NCI-H748 (cell line): ENCODE measurements around the gene COBL.

Experiments used
- DNase-seq: peaks from one replicate; lab custom pipeline; 2025; ENCODE audit not compliant: unreplicated experiment; lab: John Stamatoyannopoulos, UW

The COBL gene

DNA sequence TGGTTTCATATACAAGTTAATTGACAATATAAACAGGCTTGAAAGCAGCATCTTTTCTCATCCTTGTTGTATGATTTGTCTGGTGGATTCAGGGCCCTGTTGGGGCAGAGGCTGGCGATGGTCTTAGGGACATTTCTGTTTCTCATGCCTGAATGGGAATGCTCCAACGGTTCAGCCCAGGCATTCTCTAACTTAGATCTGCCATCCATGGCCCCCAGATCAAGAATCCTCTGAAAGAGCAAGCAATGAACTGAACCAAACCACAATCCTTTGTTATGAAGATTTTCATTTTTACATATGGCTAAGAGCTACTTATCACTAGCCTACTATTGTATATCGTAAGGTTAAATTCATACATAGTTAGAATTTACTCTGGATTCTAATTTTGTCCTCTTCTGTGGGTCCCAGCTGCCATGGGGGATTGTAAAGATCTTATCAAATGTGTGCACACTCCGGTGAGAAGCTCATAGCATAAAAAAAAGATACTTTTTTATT, 163.9 kb downstream of the COBL start:
- DNase-seq = no peak

DNA sequence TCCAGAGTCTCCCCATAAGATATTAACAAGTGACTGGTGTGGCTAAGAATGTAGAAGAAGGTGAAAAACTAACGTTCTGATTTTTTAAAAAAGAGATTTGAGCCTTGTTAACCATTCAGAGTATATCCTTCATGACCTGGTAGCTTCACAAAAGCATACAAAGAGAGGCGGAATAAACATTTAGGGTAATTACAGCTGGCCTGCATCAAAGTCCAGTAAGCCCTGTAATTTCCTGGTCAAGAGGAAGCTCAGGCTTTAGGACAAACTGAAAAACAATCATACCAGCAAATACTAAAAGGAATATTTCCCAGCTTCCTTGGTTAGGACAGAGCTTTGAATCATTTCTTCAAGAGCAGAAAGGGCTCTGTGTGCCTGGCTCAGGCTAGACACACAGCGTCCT, 165.2 kb downstream of the COBL start:
- no peak for DNase-seq

DNA sequence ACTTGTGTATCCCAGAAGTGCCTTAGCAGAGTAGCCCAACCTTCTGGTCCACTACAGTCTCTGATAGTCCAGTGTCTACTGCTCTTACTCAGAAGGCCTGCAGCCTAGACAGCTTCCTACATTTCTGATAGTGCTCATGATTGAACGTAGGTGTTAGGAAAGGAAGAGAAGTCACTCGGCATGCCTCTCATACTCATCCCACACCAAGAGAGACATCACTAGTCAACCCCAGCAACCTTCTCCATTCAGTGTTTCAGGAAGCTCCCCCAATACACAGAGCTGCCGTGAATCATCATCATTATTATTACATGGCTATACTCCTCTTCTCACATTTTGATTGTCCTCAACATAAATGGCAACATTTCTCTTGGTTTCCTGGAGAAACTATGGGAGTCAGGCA, 166.4 kb downstream of the COBL start:
- no peak for DNase-seq

DNA sequence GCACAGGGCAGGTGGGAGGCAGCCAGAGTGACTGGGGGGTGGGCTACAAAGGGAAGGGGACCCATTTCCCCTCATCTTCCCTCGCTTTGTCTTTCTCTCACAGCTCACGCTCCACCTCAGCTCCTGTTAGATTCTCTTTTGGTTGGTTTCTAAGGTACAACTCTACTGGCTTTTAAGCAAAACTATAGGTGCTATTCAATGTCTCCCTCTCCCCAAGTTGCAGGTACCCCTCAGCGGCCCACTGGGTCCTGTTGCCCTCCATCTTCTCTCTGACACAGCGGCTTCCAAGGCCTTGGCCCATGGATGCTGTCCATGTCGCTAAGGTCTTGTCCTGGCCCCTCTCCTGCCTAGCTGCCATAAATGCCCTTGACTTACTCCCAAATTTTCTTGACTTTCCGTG, 168.4 kb downstream of the COBL start:
- no peak for DNase-seq

DNA sequence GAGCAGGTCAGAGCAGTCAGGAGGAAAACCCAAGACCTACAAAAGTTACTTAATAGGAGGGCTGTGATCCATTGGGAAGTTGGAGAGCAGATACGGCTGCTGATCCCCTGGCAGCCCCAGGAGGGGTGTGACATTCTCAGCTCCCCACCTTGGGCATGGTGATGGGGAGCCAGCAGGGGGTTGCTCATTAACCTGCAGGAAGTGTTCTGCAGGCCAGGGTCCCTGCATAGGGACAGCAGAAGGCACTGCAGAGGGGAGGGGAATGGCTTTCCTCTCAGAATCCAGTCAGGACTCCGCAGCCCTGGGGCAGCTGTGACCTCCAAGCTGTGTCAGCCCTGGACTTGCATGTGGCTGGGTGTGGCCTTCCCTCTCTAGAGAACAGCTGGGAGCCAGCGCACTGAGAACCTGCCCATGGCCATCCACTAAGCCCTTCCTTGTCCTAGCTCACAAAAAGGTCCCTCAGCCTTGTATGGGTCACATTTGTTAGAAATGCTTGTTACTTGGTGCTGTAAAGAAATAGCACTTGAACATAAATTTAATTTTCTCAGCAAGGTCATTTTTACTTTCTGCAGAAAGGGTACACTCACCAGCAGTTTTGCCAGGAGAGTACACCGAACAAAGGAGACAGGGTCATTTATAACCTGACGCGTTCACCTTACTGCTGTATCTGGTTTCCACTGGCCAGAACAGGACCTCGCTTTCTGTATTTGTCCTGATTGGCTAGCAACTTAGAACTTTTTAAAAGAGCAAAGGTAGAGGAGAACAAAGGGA, 169.6 kb downstream of the COBL start:
- DNase-seq = no peak

DNA sequence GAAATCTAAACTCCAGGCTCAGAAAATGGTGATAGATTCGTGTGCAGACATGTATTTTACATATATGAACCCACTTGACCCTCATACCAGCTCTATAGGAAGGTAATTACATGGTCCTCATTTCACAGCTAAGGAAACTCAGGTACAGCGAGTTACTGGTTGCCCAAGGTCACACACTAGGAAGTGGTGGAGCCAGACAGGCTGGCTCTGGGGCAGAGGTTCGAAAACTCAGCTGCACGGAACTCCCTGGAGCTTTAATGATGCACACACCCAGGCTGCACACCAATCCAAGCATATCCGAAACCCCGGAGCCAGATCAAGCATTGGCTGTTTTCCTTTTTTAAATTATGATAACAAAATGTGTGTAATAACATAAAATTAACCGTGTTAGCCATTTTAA, 172.4 kb downstream of the COBL start:
- DNase-seq = peak; percentile 71

DNA sequence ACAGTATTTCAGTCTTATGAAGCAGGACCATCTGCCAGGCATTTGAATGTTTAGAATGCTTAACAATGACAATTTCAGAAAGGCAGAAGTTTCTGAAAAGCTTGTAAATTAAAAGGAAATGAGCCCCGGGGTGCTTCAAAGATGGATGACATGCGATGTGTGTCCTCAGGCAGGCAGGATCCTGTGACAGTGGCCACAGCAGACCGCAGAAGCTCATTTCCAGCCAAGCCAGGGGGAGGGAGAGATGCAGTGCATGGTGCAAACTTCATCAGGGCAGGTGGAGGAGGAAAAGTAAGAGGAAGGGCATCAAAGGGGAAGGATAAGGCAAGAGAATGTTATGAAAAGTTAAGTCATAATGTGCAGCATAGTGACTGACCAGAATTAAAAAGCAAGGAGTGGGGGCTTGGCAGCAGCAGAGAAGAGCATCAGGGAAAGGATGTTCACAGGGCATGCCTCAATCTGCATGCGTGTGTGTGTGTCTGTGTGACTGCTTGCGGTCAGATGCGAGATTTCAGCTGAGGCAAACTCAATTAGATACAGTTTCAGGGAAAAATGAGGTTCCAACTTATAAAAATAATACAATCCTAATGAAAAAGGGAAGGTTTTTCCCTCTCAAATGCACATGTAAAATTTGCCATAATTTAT, 173.7 kb downstream of the COBL start:
- DNase-seq = no peak

DNA sequence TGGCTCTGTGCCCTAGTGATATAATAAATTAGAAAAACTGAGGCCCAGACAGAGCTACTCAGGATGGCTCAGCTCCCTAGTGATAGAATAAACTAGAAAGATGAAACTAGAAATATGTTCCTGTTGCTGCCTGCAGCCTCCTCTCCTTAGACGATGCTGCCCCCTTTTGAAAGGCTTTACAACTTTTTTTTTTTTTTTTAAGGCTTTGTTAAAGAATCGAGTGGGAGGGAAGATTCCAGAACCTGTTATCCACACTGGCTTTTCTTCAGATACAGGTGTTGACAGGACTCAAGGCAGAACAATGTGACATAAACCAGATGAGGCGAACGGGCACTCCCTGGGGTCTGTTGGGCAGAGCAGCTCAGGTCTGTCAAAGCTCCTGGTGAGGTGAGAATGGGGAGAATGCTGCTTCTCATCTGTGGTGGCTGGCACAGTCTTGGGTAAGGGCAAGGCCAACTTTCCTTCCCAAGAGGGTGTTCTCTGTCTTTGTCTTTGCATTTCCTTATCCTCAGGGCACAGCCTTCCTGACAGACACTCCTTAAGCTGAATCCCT, 175.1 kb downstream of the COBL start:
- peak; percentile 45 for DNase-seq

DNA sequence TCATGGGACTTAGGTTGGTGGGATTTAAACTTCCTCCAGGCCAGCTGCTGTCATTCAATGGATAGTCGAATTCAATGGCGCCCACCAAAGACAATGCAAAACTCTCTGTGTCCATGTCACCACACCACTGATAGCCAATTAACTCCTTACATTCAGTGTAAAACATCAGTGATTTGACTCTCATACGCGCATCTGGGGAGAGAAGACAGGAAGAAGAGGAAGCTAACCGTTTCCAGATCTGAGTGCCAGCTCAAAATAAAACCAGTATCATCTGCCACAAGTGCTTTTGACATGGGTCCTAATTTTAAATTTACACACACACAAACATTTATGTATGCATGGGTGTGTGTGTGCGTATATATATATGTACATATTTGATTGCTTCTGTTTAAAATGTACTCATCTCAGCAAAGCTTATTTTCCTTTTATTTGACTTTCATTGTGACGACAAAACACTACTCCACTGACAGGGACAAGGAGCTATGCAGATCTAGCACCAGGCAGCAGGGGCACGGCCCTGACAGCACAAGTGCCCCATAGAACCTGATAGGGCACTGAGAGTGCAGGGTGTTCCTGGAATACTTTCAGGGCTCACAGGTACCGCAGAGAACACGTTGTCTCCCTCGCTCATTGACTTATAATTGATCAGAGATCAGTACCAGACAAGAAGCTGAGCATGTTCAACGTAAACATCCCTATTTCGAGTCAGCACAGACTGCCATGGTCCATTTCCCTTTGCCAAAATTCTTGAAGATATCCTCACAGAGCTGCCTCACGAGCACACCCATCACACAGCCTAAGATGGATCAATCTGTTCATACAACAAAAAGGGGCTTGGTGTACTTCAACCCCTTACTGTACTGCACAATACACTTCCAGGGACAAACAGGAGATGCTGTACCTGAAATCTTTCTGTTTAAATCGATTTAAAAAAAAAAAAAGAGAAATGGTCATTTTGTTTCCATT, 176.1 kb downstream of the COBL start:
- DNase-seq = peak; percentile 13

DNA sequence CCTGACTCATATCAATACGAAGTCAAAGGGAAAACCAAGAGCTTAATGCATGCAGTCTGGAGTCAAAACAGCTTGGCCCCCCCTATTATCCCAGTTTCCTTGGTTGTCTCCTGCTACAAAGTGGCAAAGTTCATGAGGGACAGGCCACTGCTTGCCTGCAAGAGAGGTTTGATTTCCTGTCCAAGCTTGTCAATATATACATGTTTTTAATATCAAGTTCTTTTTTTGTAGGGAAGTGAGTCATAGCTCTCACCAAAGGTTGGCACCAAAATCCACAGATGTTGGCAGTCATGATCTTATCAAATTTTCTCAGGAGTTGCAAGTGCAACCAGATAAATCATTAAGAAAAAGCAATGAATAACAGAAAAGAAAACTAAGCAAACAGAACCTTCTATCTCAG, 176.8 kb downstream of the COBL start:
- DNase-seq = no peak

DNA sequence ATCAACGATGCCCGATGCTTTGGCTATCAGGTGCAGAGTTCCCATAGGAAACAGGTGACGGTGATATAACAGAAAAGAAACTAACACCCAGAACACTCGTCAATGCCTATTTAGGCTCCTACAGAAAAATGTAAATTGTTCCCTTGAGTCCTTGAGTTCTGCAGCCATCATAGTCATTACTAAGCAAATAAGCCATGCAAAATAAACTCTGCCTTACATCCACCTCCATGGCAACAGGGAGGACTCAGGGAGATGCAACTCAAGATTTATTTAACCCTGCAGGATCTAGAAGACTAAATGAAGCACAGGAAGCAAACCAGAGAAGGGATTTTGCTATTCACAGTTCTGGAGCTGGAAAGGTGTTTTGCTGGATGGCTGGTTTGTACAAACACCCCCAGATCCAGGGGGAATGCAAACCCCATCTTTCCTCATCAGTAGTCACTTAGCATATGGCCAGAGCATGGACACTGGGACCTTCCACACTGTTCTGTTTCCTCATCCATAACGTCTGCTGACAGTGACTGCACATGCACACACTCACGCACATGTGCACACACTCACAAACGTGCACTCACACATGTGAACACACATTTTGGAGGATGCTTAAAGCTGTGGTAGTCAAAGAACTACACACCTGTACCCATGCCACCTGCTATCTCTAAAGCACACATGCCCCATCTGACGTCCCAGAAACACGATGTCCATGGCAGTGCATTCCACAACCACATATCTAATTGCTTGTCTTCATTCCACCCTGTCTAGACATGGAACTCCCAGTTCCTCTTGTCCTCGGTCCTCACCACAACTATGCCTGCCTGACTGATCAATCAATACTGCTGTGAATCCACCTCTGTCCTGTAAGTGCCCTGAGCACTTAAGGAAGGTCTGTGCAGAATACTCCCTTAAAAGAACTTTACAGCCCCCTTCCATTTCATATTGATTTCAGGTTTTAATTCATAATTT, 178.2 kb downstream of the COBL start:
- DNase-seq = peak; percentile 94

DNA sequence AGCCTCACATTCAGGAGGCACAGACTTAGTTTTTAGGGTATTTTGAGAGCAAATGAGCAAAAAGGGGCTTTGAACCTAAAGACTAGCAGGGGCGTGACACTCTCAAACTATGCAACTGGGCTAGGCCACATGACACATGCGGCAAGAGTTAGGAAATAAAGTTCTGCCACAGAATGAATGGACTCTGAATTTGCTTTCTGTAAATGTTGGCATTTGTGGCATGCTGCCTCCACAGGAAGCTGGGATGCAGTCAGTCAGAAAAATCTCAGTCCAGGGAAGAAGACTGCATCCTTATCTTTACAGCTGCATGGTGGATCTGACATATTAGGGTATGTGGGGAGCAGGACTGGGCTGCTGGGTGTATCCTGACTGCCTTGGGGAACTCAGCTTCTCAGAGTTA, 181.0 kb downstream of the COBL start:
- no peak for DNase-seq

DNA sequence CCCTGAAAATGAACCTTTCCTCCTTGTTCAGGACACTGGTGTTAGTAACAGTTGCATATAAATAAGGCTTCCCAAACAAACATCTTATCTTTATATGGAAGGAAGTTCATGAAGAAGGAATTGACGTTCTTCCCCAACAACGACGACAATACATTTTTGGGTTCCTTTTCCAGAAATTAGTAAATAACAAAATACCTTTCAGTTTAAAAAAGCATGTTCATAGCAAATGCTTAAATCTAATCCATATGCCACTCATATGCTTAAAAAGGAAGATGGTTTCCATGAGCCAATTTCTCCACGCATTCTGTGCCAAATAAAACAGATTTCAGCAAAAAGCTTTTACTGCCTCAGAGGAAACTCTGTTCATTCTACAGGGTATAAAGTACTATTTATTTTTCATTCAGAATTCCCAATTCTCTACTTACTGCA, 182.6 kb downstream of the COBL start:
- no peak for DNase-seq

DNA sequence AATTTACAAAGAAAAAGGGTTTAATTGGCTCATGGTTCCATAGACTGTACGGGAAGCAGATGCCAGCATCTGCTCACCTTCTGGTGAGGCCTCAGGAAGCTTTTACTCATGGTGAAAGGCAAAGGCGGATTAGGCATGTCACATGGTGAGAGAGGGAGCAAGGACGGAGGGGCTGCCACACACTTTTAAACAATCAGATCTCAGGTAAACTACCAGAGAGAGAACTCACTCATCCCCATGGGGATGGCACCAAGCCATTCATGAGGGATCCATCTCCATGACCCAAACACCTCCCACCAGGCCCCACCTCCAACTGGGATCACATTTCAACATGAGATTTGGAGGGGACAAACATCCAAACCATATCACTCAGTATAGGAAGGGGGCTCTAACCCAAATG, 183.9 kb downstream of the COBL start:
- DNase-seq = no peak

DNA sequence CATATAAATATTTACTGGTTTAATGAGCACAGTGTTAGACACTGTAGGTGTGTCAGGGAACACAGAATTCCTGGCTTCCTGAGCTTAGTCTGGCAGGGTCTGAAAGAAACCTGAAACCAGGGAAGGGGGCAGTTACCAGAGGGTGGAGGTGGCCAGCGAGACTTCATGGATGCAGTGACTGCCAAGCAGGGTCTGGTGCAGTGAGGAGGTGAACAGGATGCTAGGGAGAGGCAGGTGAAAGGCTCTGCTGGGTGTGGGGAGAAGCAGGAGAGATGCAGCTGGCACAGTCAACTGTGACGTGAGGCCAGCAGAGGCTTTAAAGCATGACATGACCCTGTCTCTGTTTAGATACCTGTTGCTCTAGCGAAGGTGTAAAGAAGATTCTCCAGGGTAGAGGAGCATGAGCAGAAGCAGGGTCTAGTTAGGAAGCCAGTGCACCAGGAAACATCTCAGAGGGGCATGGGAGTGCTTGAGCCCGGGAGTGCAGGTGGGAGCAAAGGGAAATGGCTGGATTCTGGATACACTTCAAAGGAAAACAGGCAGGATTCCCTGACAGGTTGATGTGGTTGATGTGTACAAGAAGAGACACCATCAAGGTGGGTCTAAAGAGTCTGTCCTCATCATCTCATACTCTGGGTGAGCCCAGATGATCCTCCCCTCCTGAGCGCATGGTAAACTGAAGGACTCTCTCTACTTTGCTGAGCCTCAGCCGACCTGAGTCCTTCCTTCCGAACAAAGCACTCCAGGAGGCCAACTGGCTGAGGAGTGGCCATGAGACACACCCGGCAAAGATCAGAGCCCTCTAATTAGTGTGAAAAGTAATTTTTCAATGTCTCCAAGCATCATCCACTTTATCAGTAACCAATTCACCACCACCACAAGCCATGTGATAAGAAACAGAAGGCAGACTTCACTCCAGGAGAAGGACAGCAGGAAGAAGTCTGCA, 186.8 kb downstream of the COBL start:
- no peak for DNase-seq

DNA sequence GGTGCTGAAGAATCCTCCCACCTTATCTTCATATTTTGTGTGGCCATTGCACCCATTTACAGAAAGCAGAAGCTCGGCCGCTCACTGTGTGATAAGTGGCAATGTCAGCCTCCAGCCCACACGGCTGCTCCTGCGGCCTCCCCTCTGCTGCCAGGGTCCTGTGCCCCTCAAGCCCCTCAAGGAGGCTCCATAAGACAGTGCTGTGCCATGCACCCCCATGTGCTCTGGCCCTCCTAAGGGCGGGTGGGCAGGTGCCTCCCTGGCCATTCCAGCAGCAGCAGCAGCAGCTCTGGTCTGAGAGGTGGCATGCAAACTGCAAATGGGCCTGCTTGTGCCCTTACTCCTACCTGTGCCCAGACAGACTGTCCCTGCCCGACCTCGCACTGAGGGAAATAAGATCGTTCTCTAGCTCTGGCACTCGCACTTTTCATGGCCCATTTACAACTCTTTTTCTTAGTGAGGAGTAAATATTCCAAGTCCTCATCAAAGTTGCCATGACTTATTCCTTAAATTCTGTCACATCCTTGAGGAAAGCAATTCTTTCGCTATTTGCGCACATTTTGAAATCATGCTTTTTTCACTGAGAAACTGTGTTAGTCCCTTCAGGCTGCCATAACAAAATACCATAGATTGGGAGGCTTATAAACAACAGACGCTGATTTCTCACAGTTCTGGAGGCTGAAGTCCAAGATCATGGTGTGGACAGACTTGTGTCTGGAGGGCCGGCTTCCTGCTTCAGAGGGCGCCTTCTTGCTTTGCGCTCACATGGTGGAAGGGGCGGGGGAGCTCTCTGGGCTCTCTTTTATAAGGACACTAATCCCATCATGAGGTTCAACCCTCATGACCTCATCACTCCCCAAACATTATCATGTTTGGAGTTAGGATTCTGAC, 187.8 kb downstream of the COBL start:
- DNase-seq = no peak

DNA sequence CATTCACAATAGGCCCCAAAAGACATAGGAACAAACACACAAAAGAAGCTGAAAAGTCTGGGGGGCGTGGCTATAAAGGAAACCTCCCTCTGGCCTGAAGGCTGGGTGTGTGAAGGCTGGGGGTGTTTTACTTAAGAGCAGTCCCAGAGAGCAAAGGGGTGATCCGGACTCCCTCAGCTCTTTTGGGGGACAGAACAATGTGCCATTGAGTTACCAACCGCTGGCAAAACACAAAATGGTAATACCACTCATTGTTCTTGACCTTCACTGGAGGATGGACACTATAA, 189.0 kb downstream of the COBL start:
- DNase-seq = no peak
